GM12892 (cell line): ENCODE data around the gene UNC45A.

Experiments used
- POLR2A ChIP-seq: IDR thresholded peaks from 2 replicates; pipeline ENCODE4 v1.6.1; 2011; ENCODE audit warnings: low read depth, low read length, control low read depth
- POLR2AphosphoS5 ChIP-seq: IDR thresholded peaks from 2 replicates; pipeline ENCODE4 v1.6.1; 2011; ENCODE audit warnings: low read depth, low read length, control low read depth
- TAF1 ChIP-seq: IDR thresholded peaks from 2 replicates; pipeline ENCODE4 v1.6.1; 2011; ENCODE audit warnings: low read depth, mild to moderate bottlenecking, control low read depth, low read length, borderline replicate concordance

GRCh38 chr15:90892498-90893174 is 42.4 kb upstream of the UNC45A start:
- TF ChIP-seq POLR2A (no peak), POLR2AphosphoS5 (no peak), TAF1 (no peak)
